ENCODE measurements around the gene ADGRD1. TPM values are rescaled to one million over a fixed set of nuclear protein-coding genes. Genes with fewer than 3 reads are reported as not detected.

The ADGRD1 gene
- total and polyA plus RNA-seq, 2 of the 8 experiments (the other 6 are each of a cell fraction or from before 2014, with no cell fraction given) = 0.36 to 0.48 TPM

- Histone ChIP-seq H3K23ac (ENCODE audit: insufficient read length) (no peak overlapping the region), H4K8ac (ENCODE audit: extremely low read depth, insufficient read depth, low read length) (no peak overlapping the region), H3K23me2 (ENCODE audit: low read depth, low read length) (no peaks in the 10 kb centered on the region), H3K4ac (replicated peaks; ENCODE audit: insufficient read length, low read depth, low read length) (no peak overlapping the region), H4K91ac (replicated peaks; ENCODE audit: insufficient read length, low read length) (no peak overlapping the region), H3K4me1 (replicated peaks in 1 of 4; ENCODE audit: control insufficient read depth in 3 of 4, insufficient read depth in 4 of 4, low read length in 3 of 4) (peaks cover 0 to 3% (median 3%) of the 10 kb centered on the region in 4 experiments; a peak in 4 of 7 replicates), H3K4me3 (ENCODE audit: extremely low read depth in 1 of 4, insufficient read depth in 2 of 4, low read depth in 3 of 4, low read length in 4 of 4) (no peak overlapping the region), H3K79me1 (ENCODE audit: low read depth, low read length) (no peaks in the 10 kb centered on the region), H2BK5ac (ENCODE audit: low read depth, low read length) (no peak overlapping the region), H3K56ac (replicated peaks; ENCODE audit: insufficient read length, low read depth, low read length) (no peak overlapping the region), H2BK120ac (replicated peaks; ENCODE audit: low read depth, low read length) (no peak overlapping the region), H3K9me3 (ENCODE audit: insufficient read depth in 2 of 2, low read depth in 1 of 2, low read length in 1 of 2) (no peaks in the 10 kb centered on the region), H4K20me1 (replicated peaks in 1 of 2; ENCODE audit: control insufficient read depth in 1 of 2, insufficient read depth in 2 of 2, low read length in 2 of 2) (no peaks in the 10 kb centered on the region), H2AFZ (ENCODE audit: low read length) (no peak overlapping the region), H4K5ac (ENCODE audit: insufficient read length, low read depth, low read length) (no peak overlapping the region), H3K79me2 (ENCODE audit: control insufficient read depth in 1 of 2, insufficient read depth in 2 of 2, low read length in 2 of 2) (no peaks in the 10 kb centered on the region), H2AK5ac (ENCODE audit: low read depth, low read length) (no peak overlapping the region), H2BK20ac (ENCODE audit: low read length) (no peak overlapping the region), H3K36me3 (ENCODE audit: control insufficient read depth in 2 of 4, insufficient read depth in 4 of 4, low read length in 3 of 4) (no peaks in the 10 kb centered on the region; a peak in 1 of 8 replicates), H3K4me2 (ENCODE audit: insufficient read depth in 1 of 2, low read depth in 2 of 2, low read length in 2 of 2) (no peak overlapping the region), H2BK15ac (ENCODE audit: low read length) (no peak overlapping the region), H3K27ac (ENCODE audit: low read depth, low read length) (no peak overlapping the region), H3K18ac (ENCODE audit: extremely low read depth, low read length) (no peak overlapping the region), H3K14ac (ENCODE audit: insufficient read length) (no peak overlapping the region), H3K9ac (replicated peaks in 1 of 4; ENCODE audit: extremely low read depth in 1 of 4, low read depth in 3 of 4, low read length in 3 of 4) (no peak overlapping the region), H2BK12ac (ENCODE audit: low read depth, low read length) (no peak overlapping the region), H3K27me3 (replicated peaks in 1 of 4; ENCODE audit: control insufficient read depth in 3 of 4, extremely low read depth in 1 of 4, insufficient read depth in 3 of 4, low read length in 3 of 4) (no peaks in the 10 kb centered on the region; a peak in 1 of 7 replicates)
- no peak for FAIRE-seq
- ChIA-PET POLR2A (ENCODE audit: partially characterized antibody) (no interaction called here), CTCF (ENCODE audit: partially characterized antibody) (interaction anchor here (0.8 to 15.0 kb wide), 4 partner anchors 14 to 103 kb away, joined by 3 to 196 read pairs (median 4); no protein-coding TSS in a partner anchor)
- no peak for DNase-seq (ENCODE audit: low read depth in 1 of 2, low spot score in 2 of 2)
- TF ChIP-seq SIX5 (IDR thresholded peaks at IDR 0.05; ENCODE audit: low read depth, low read length) = no peak
- peak in 1 of 3 experiments; percentile 3; a peak in 1 of 4 replicates for TF ChIP-seq CTCF (IDR thresholded peaks at IDR 0.05; ENCODE audit: control extremely low read depth in 1 of 3, insufficient read depth in 1 of 3, low read depth in 1 of 3, low read length in 3 of 3)
- TF ChIP-seq ZNF274 (IDR thresholded peaks at IDR 0.05; ENCODE audit: borderline replicate concordance, extremely low read depth, low read length) = no peak
- peak; percentile 44; the same call in 1 of the 2 replicates for TF ChIP-seq E2F6 (IDR thresholded peaks at IDR 0.05)
- 91% methylated on average over 19 of the region's 25 CpGs; no CpG with 5 or more reads in 1 of the 2 experiments for WGBS, 2 experiments (ENCODE audit: extremely low coverage in 1 of 2, insufficient coverage in 1 of 2, insufficient read length in 1 of 2, insufficient replicate concordance in 2 of 2, low coverage in 1 of 2, low lambda C conversion rate in 2 of 2, missing lambda C conversion rate in 1 of 2)
Observed at GRCh38 chr12:131120831-131121271, 167.1 kb downstream of the ADGRD1 start.

Measured in H1 (cell line).